Spleen (tissue), 7 donors: ENCODE data around the gene GJB5.

Experiments used
- CTCF ChIP-seq, 11 experiments: fragments of 200-600 bp in 7 of 11; fragments of 450-650 bp in 4 of 11; sonication (generic) in 4 of 11; IDR thresholded peaks in 8 of 11; conservative IDR thresholded peaks in 3 of 11; 1 replicate in 7 of 11; 2 replicates in 4 of 11; pipeline versions ENCODE4 v1.4.0 to v1.8.0; 2016 to 2021; ENCODE audit warnings: antibody characterized with exemption in 11 of 11, inconsistent platforms in 4 of 11, mild to moderate bottlenecking in 1 of 11
- POLR2A ChIP-seq, 3 donors: fragments of 450-650 bp; IDR thresholded peaks; one replicate each; pipeline ENCODE4 v1.5.1; 2017; ENCODE audit warnings: antibody characterized with exemption in 3 of 3, mild to moderate bottlenecking in 1 of 3
- POLR2AphosphoS5 ChIP-seq, 3 donors: sonication (generic); formaldehyde crosslinking; IDR thresholded peaks; one replicate each; pipeline ENCODE4 v1.5.1; 2017; ENCODE audit warnings: antibody characterized with exemption in 3 of 3
- donor health status: DM: no; HTN: no; CAD: no; lungs with moderate emphysema.
- donor health status: DM: no; HTN: no; CAD: no.
- donor health status: DM: no; HTN: no; CAD: no.

- TF ChIP-seq CTCF (IDR thresholded peaks at IDR 0.05 in 8 of 11, conservative IDR thresholded peaks at IDR 0.05 in 3 of 11) (no peak), POLR2A (IDR thresholded peaks at IDR 0.05) (no peak), POLR2AphosphoS5 (IDR thresholded peaks at IDR 0.05) (no peak)
These were observed 45.3 kb upstream of the GJB5 start for GRCh38 chr1:34709547-34709946.
